ENCODE measurements around the gene ANKDD1B.
"Not testable (repeated sequence)": the region's sequence is repeated elsewhere in the genome, so short reads cannot be mapped to it uniquely, and the experiment has no call there.

The ANKDD1B gene

DNA sequence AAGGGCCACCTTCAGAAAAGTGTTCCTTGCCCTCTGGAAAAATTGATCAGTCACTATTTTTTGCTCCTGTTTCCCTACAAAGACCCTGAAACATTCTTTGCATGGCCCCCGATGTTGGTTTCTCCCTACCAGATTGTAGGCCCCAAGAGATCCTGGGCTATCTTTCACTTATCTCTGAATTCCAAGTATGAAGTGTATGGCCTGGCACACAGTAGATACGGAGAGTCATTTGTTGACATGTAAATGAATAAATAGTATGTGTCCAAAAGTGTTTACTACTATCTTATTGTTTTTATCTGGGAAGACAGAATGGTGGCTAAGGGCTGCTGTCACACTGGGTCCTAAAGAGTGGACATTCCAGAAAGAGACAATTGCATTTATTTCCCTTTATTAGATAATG, 7.4 kb upstream of the ANKDD1B start:
- TF ChIP-seq POLR2A (IDR thresholded peaks at IDR 0.05; ENCODE audit: low read depth, low read length), result no peak
- DNase-seq (ENCODE audit: insufficient read length, low spot score) (no peak), FAIRE-seq (no peak)

DNA sequence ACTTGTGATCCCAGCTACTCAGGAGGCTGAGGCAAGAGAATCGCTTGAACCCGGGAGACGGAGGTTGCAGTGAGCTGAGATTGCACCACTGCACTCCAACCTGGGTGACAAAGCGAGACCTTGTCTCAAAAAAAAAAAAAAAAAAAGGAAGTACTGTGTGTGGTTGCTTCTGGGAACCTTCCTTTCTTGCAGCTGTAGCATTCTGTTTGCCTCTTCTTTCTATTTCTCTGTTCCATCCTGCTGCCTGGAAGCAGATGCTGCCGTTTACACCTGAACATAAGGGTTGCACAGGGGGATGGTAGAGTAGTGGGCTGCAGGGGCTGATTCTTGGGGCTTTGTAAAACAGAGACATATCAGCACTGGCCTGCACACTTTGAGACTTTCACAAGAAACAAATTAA, 3.9 kb upstream of the ANKDD1B start:
- not testable (repeated sequence) for FAIRE-seq; DNase-seq (ENCODE audit: insufficient read length, low spot score)

DNA sequence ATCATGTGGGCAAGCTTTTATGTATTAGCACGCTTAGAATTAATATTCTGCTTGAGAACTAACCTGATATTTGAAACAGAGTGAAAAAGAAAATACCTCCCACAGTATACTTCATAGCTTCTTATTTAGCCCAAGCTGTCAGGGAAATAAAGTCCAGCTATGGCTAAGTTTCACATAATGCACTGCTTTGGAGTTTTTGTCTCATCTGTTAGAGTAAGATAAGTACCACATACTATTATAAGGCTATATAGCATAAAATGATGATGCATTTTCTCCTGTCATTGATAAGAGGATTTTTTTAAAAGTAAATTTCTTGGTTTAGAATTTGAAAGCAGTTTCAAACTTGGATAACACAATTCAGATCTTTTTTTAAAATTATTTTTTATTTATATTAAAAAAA, 2.4 kb upstream of the ANKDD1B start:
- no peak for DNase-seq (ENCODE audit: insufficient read length, low spot score)
- FAIRE-seq, result no peak
- no peak for TF ChIP-seq POLR2A (IDR thresholded peaks at IDR 0.05; ENCODE audit: low read depth, low read length)

DNA sequence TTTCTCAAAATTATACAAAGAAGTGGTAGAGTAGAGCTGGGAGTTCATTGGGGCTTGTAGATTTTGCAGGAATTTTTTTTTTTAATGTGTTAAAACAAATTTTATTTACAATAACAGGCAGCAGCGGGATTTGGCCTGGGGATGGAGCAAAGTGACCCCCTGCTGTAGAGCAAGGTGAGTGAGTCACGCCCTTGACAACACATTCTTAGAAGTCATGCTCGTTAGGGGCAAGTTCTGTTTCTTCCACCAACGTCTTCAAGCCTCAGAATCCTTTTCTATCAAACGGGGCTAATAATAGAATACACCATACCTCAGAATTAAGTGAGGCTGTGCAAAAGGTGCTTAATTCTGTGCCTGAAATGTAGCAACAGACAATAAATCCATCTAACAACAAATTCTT, 1.1 kb upstream of the ANKDD1B start:
- no peak for DNase-seq (ENCODE audit: insufficient read length, low spot score)
- no peak for FAIRE-seq
- TF ChIP-seq POLR2A (IDR thresholded peaks at IDR 0.05; ENCODE audit: low read depth, low read length), result no peak

DNA sequence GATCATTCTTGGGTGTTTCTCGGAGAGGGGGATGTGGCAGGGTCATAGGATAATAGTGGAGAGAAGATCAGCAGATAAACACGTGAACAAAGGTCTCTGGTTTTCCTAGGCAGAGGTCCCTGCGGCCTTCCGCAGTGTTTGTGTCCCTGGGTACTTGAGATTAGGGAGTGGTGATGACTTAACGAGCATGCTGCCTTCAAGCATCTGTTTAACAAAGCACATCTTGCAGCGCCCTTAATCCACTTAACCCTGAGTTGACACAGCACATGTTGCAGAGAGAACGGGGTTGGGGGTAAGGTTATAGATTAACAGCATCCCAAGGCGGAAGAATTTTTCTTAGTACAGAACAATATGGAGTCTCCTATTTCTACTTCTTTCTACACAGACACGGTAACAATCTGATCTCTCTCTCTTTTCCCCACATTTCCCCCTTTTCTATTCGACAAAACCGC, 368 bp upstream of the ANKDD1B start:
- FAIRE-seq; DNase-seq (ENCODE audit: insufficient read length, low spot score): not testable (repeated sequence)

DNA sequence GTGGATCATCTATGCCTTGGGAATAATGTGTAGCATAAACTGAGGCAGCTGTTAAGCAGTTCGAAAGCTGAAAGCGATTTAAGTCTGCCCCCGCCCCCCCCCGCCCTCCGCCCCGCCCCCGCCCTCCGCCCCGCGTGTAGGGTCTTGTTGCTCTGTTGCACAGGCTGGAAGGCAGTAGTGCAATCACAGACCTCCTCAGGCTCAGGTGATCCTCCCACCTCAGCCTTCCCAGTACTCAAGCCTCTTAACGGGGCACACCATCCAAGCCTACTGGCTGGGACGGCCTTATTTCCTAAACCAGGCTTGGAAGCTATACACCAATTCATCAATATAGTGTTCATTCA, 945 bp downstream of the ANKDD1B start:
- TF ChIP-seq POLR2A (IDR thresholded peaks at IDR 0.05; ENCODE audit: low read depth, low read length), result no peak
- DNase-seq (ENCODE audit: insufficient read length, low spot score) (no peak), FAIRE-seq (no peak)

DNA sequence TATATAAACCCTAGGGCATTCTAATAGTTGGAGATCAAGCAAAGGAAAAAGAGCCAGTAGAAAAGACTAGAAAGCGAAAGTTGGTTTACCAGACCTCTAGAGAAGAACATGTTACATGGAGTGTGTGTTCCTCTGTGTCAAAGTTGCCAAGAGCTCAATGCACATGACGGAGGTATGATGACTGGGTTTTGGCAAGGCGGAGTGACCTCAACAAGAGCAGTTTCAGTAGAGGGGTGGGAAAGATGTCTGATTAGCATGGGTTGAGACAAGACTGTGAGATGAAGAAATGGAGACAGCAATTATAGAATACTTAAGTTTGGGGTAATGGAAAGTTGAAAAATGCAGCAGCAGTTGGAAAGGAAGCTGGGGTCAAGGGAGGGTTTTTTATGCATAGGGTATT, 1.6 kb downstream of the ANKDD1B start:
- DNase-seq (ENCODE audit: insufficient read length, low spot score) (no peak), FAIRE-seq (no peak)
- TF ChIP-seq POLR2A (IDR thresholded peaks at IDR 0.05; ENCODE audit: low read depth, low read length), result no peak

DNA sequence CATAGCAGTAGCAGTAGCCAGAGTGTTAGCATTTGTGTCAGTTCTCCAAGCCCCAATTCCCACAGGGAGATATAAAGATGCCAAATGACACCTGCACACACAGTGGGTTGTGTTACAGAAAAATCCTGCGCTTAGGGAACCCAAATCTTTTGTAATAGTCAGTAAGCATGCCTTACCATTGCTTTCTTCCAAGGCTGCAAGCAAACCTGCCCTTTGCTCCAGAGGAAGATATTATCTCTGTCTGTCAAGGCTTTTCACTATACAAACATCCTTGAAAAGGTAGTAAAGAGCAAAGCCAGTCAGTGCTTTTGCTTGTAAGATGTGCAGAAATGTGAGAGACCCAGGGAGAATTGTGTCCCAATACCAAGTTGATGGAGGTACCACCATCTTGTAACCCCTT, 2.9 kb downstream of the ANKDD1B start:
- DNase-seq (ENCODE audit: insufficient read length, low spot score), result no peak
- TF ChIP-seq POLR2A (IDR thresholded peaks at IDR 0.05; ENCODE audit: low read depth, low read length), result no peak
- no peak for FAIRE-seq

DNA sequence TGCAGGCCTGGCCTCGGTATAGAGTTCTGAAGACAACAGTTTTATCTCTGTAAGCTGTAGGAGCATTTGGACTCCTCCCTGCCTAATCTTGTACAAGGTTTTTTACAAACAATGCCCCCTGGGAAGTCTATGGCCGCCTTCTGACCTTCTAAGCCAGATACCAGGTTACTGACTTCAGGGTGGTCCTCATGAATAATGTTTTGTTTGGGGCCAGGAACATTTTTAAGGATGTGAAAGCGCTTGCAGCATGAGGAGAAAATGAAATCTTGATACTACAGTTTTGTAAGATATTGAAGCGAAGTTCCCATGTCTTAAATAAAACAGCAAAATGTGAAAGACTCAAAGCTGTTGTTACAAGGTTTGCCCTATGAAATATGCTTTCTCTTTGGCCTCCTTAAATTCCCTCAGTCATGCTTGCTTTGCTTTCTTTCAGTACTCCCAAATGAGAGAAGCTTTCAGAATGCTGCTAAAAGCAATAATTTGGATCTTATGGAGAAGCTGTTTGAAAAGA, 5.2 kb downstream of the ANKDD1B start:
- DNase-seq (ENCODE audit: insufficient read length, low spot score), result no peak
- no peak for FAIRE-seq
- TF ChIP-seq POLR2A (IDR thresholded peaks at IDR 0.05; ENCODE audit: low read depth, low read length), result no peak

DNA sequence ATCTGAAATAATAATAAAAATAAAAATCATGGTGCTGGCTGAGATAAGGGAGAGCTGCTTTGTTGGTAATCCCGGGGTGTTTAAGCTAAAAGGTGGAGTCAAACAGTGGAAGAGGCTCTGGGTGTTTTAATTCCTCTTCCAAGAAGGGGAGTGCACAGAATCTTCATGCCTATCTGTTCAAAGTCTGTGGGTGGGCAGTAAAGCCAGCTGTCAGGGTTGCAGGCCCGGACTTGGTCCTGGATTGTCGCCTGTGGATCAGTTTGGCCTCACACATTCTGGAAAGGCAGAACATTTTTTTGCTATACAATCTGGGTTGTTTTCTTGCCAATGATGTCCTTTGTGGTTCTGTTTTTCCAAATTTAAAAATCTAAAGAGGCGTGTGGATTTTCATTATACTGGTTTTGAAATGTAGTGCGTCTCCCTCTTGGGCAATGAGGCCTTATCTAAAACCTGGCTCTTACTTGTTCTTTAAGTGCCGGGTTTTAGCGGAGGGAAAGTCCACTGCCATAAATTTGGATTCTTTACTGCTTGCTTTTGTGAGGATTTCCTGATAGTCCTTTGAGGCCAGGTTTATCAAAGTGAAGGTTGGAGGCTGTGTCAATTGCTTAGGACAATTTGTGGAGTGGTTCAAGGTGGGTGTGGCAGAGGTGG, 5.8 kb downstream of the ANKDD1B start:
- FAIRE-seq (no peak), DNase-seq (ENCODE audit: insufficient read length, low spot score) (no peak)
- TF ChIP-seq POLR2A (IDR thresholded peaks at IDR 0.05; ENCODE audit: low read depth, low read length), result no peak

DNA sequence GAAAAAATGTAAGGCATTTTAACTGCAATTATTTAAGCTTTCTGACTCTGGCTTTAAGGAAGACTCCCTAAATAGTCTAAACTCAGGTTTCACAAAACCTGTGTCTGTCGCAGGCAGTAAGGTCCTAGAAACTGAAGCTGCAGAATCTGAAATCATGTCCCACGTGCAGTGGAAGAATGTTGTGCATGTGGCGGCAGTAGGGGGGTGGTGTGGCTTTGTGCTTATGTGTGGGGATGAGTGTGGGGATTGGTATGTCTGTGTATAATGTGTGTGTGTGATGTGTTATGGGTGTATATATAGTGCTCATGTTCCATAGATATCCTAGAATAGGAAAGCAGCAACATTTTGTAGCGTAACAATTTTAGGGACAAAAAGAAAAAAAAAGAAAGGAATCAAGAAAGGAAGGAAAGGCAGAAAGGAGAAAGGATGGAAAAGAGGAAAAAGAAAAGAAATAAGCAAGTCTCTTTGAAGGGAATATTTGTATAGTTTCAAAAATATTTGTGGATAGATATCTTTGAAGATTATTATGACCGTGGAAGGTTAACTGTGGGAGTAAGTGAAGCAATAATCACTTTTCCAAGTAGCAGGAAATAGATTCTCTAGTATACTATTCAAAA, 6.6 kb downstream of the ANKDD1B start:
- no peak for DNase-seq (ENCODE audit: insufficient read length, low spot score)
- no peak for TF ChIP-seq POLR2A (IDR thresholded peaks at IDR 0.05; ENCODE audit: low read depth, low read length)
- FAIRE-seq, result no peak

DNA sequence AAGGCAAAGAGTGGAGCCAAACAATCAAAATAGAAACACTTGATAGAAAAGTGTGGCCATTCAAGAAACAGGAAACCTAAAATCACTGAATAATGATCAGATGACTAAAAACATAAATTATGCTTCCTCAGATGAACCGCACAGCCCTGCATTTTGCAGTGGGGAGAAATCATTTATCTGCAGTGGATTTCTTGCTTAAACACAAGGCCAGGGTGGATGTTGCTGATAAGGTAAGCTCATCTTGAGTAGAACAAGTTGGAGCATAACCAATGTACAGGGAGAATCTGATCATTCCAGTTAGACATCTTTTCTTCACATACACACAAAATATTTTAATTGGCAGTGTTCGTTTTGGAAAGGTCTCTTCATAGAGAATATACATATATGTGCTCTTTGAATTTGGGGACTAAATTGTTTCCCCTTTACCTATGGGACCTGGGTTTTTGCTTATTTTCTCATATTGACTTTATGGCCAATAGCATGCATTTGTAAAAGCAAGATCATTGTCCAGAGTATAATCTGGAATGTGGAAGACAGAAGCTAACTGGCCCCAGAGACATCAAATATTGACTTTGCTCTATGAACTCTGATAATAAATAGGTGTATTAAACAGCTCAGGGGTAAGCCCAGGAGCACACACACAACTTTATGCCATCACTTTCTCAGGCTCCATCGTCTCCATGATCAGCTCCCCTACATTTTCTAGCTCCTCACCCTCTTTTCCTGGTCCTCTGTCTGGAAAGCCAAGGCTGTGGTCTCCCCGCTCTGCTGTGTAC, 9.1 kb downstream of the ANKDD1B start:
- DNase-seq (ENCODE audit: insufficient read length, low spot score) (no peak), FAIRE-seq (no peak)
- no peak for TF ChIP-seq POLR2A (IDR thresholded peaks at IDR 0.05; ENCODE audit: low read depth, low read length)

DNA sequence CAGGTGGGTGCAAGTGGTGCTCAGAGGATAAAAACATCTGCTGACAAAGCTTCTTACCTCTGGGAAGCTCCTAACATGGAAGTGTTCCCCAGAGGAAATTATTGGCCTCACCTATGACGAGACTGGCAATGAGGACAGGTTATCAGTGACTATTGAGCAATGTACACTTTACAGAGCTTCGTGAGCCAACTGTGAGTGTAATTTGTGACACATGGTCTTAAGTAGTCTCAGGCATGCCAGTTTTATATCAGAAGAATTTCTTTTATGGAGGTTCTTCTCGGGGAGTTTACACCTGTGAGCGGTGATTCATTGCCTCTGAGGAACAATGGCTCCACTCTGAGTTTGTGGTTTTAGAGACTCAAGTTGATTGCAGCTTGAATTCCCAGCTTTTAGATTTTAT, 11.3 kb downstream of the ANKDD1B start:
- DNase-seq (ENCODE audit: insufficient read length, low spot score) (no peak), FAIRE-seq (peak; percentile 84)
- TF ChIP-seq POLR2A (IDR thresholded peaks at IDR 0.05; ENCODE audit: low read depth, low read length), result no peak

DNA sequence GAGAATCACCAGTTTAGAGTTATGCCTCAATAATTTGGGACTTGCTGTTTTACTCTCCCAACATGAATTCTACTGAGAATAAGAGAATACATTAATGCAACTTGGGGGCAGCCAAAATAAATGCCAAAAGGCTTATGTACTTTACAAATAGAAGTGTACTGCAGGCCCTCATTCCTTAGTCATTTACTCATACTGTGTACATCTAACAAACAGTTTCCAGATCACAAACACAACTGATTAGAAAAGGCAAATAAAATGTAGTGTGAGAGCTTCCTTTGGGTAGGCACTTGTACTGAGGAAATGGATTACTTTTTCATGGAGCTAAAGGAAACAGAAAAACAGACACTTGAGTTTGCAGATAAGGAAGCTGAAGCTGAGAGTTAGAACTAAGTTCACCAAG, 12.6 kb downstream of the ANKDD1B start:
- no peak for TF ChIP-seq POLR2A (IDR thresholded peaks at IDR 0.05; ENCODE audit: low read depth, low read length)
- FAIRE-seq (peak; percentile 70), DNase-seq (ENCODE audit: insufficient read length, low spot score) (no peak)

DNA sequence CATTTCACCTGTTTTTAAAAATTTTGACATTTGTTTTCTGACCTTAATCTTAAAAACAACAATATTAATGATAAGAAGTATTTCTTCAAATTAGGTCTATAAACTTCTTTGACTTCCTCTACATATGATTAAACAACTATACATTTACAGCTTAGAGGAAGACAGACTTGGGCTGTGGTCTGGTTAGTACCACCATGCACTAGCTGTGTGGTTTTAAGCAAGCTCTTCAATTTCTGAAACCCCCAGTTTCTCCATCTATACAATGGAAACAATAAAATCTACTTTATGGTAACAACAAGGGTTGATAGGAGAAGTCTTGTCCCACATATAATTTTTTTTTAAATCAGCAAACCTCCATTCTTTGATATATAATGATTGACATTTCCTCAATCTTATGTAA, 15.7 kb downstream of the ANKDD1B start:
- DNase-seq (ENCODE audit: insufficient read length, low spot score), result no peak
- no peak for TF ChIP-seq POLR2A (IDR thresholded peaks at IDR 0.05; ENCODE audit: low read depth, low read length)
- no peak for FAIRE-seq

Measured in H54 (cell line).